GM12864 (cell line): Measurements from ENCODE around the gene MAPRE2.

Experiments
- DNase-seq: peaks from one replicate; pipeline ENCODE4 v3.0.0-alpha.2; 2011; ENCODE audit warnings: low read depth
- H3K4me3 ChIP-seq: 2 replicates; pipeline ENCODE4 v1.5.1; 2011; ENCODE audit warnings: mild to moderate bottlenecking, low read depth, low read length, control low read depth
- TF ChIP-seq, protein P1 (sequence below): IDR thresholded peaks from 2 replicates; pipeline ENCODE4 v1.5.1; 2011; ENCODE audit warnings: low read depth, mild to moderate bottlenecking, moderate library complexity, low read length, control low read depth, inconsistent platforms; ENCODE audit errors: missing control alignments

MAPRE2 gene

DNA sequence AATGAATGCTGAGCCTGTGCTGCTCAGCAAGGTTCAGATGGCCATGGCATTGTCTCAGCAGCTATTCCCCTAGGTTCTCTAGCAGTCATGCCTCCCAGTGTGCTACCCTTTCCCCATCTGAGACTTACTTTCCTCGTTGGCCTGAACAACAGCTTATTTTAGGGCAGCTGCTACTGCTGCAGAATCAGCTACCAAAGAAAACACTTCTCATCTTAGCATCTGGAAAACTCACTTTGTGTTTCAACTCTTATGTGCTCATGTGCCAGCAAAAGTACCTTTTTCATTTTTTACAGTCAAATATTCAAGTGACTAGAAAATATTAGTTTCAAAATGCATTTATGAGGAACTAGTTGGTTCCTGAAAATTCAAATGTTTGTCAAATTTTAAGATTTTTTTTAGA lies 139.2 kb downstream of the MAPRE2 start:
- H3K4me3 ChIP-seq, result no peak overlapping the region
- TF ChIP-seq, protein P1, sequence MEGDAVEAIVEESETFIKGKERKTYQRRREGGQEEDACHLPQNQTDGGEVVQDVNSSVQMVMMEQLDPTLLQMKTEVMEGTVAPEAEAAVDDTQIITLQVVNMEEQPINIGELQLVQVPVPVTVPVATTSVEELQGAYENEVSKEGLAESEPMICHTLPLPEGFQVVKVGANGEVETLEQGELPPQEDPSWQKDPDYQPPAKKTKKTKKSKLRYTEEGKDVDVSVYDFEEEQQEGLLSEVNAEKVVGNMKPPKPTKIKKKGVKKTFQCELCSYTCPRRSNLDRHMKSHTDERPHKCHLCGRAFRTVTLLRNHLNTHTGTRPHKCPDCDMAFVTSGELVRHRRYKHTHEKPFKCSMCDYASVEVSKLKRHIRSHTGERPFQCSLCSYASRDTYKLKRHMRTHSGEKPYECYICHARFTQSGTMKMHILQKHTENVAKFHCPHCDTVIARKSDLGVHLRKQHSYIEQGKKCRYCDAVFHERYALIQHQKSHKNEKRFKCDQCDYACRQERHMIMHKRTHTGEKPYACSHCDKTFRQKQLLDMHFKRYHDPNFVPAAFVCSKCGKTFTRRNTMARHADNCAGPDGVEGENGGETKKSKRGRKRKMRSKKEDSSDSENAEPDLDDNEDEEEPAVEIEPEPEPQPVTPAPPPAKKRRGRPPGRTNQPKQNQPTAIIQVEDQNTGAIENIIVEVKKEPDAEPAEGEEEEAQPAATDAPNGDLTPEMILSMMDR, result no peak
- no peak for DNase-seq

GRCh38 chr18:35182151-35182550 lies 140.9 kb downstream of the MAPRE2 start:
- no peak for DNase-seq
- H3K4me3 ChIP-seq, result no peak overlapping the region

DNA sequence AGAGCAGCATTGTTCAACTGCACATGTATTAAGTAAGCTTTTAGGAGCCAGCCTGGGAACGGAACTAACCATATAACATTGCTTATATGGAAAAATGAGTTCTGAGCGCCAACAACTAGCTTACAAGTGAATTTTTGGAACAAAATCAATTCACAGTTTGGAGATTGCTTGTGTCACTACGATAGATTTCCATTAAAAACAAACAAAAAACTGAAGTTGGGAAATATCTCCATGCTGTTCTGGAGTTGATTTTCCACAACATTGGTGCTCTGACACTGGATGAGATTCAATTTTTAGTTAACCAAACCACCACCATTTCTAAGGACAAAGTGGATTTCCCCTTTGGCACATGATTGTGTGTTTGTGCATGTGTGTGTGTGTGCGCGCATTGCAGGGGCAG lies 142.7 kb downstream of the MAPRE2 start:
- no peak overlapping the region for H3K4me3 ChIP-seq
- no peak for DNase-seq
- TF ChIP-seq, protein P1, result no peak

More at GRCh38 chr18:35182151-35182550, 140.9 kb downstream of the MAPRE2 start:
- TF ChIP-seq, protein P1, result no peak

- TF ChIP-seq, protein P1, result no peak
- no peak overlapping the region for H3K4me3 ChIP-seq
- no peak for DNase-seq
Observed at GRCh38 chr18:35185771-35186170, 144.6 kb downstream of the MAPRE2 start.

DNA sequence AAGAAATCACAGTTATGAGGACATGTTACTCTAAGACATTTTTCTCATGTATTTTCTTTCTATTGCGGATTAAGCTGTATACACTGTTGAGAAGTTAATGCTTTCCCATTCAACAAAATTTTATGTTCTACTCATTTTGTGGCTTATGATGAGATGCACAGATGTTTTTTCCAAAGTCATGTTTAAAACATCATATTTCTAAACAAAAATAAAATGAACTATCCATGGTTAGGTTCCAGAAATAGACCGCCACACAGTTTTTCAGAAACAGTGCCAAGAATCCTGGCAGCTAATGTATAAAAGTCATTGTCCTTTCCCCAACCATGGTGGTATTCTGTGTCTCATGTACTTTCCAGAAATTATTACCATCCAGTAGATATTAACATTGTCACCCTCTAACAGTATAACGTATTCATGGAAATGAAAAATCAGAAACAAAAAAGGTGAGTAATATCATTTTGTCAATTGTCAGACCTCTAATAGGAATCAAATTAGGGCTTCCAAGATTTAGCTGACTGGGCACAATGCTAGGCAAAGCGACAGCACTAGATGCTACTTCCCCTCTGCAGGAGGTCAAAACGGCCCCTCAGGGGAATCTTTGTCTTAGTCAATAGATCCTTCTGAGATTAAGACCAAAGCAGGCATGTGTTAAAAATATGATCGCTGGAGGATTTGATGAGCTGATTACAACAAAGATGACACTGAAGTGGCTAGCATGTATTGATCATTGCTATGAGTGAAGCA lies 145.2 kb downstream of the MAPRE2 start:
- no peak overlapping the region for H3K4me3 ChIP-seq
- no peak for DNase-seq
- TF ChIP-seq, protein P1, result no peak

DNA sequence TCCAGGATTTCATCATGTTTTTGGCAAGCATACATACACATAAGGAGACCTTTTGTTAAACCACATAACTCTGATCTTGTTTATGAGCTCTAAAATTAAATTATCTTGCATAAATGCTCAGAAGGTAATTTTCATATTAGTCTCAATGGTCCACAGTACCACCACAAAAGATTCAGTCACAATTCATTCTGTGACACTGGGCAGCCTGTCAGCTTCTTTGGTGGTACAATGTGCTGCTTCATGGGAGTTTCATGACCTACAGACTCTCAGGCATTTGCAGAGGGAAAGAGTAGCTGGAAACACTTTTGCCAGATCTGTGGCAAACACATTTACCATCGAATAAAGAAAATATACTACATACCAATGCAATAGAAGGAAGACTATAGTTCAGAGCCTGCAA lies 148.3 kb downstream of the MAPRE2 start:
- TF ChIP-seq, protein P1, result no peak
- no peak for DNase-seq
- no peak overlapping the region for H3K4me3 ChIP-seq
